HepG2 (cell line): Measurements from ENCODE around the gene CD48. TPM values are rescaled to one million over a fixed set of nuclear protein-coding genes. Genes with fewer than 3 reads are reported as not detected.

Experiments used
- ATAC-seq: fragments of 200-7000 bp; cut with Tn5 transposase; 3 replicates; pipeline ENCODE4 v1.9.1; 2020; ENCODE audit warnings: mild to moderate bottlenecking, moderate library complexity
- BruUV-seq: library from RNA; stranded (reverse); fragments of 400-500 nt; replicated peaks from 2 replicates; lab custom pipeline; 2021; lab: Mats Ljungman, UMichigan
- CTCF ChIA-PET: fragments of 300-600 bp; formaldehyde crosslinking; extraction: SDS; loops from one replicate; lab custom pipeline; 2021; ENCODE audit warnings: low total read pairs, inconsistent platforms, low intra/inter-chr PET ratio; lab: Yijun Ruan, JAX
- POLR2A ChIA-PET: fragments of 350-600 bp; sonication (Branson Sonifier 250); formaldehyde crosslinking; loops from one replicate; lab custom pipeline; 2020; ENCODE audit warnings: antibody characterized with exemption, inconsistent platforms; lab: Yijun Ruan, JAX
- DNase-seq: peaks from one replicate; pipeline ENCODE4 v3.0.0-alpha.2; 2015; ENCODE audit warnings: low spot score
- FAIRE-seq: peaks from 3 replicates; lab custom pipeline; 2011; peaks lifted over from hg19 to GRCh38; lab: Jason Lieb, UNC
- H2AFZ ChIP-seq: one replicate; pipeline ENCODE4 v1.6.1; 2011; ENCODE audit warnings: low read length, inconsistent platforms
- H3K27ac ChIP-seq: fragments of 300-600 bp; 3 replicates; pipeline ENCODE4 v1.8.0; 2011; ENCODE audit warnings: mixed run types, mild to moderate bottlenecking, mixed read lengths, low read length, inconsistent platforms; ENCODE audit not compliant: insufficient read depth; ENCODE audit errors: extremely low read length
- H3K27me3 ChIP-seq, 2 experiments: fragments of 200-600 bp in 1 of 2; 2 replicates in 1 of 2; 3 replicates in 1 of 2; pipeline versions ENCODE4 v1.6.0 to v1.8.0; 2011; ENCODE audit warnings: low read length in 2 of 2, mild to moderate bottlenecking in 2 of 2, moderate library complexity in 2 of 2, inconsistent platforms in 1 of 2; ENCODE audit not compliant: insufficient read depth in 2 of 2, control insufficient read depth in 1 of 2
- H3K36me3 ChIP-seq, 2 experiments: fragments of 200-600 bp in 1 of 2; replicated peaks in 1 of 2; 2 replicates in 1 of 2; 3 replicates in 1 of 2; pipeline versions ENCODE4 v1.5.1 to v1.8.0; 2011; ENCODE audit warnings: low read length in 2 of 2, inconsistent platforms in 1 of 2; ENCODE audit not compliant: insufficient read depth in 2 of 2, control insufficient read depth in 1 of 2
- H3K4me1 ChIP-seq: 2 replicates; pipeline ENCODE4 v1.5.1; 2012; ENCODE audit warnings: low read length, inconsistent platforms; ENCODE audit not compliant: insufficient read depth
- H3K4me2 ChIP-seq: 2 replicates; pipeline ENCODE4 v1.6.0; 2011; ENCODE audit warnings: low read depth, low read length, inconsistent platforms
- H3K4me3 ChIP-seq, 3 experiments: fragments of 200-600 bp in 1 of 3; sonication (generic), shearing (Covaris generic) in 1 of 3; replicated peaks in 1 of 3; 2 replicates each; pipeline ENCODE4 v1.5.1; 2011 to 2016; ENCODE audit warnings: low read length in 3 of 3, inconsistent platforms in 2 of 3, low read depth in 2 of 3, mild to moderate bottlenecking in 2 of 3, control low read depth in 1 of 3, mixed read lengths in 1 of 3; ENCODE audit not compliant: insufficient read depth in 1 of 3
- H3K79me2 ChIP-seq: one replicate; pipeline ENCODE4 v1.6.1; 2011; ENCODE audit warnings: low read length, inconsistent platforms; ENCODE audit not compliant: insufficient read depth
- H3K9ac ChIP-seq: 2 replicates; pipeline ENCODE4 v1.6.0; 2011; ENCODE audit warnings: mild to moderate bottlenecking, low read depth, low read length, inconsistent platforms; ENCODE audit not compliant: insufficient read depth
- H3K9me3 ChIP-seq: 2 replicates; pipeline ENCODE4 v1.5.1; 2012; ENCODE audit warnings: mild to moderate bottlenecking, low read length
- H4K20me1 ChIP-seq: 2 replicates; pipeline ENCODE4 v1.6.0; 2011; ENCODE audit warnings: inconsistent platforms, mild to moderate bottlenecking, low read length, moderate library complexity; ENCODE audit not compliant: insufficient read depth
- GABPA ChIP-seq, 2 experiments: IDR thresholded peaks; 2 replicates each; pipeline ENCODE4 v1.6.1; 2011 to 2016; ENCODE audit warnings: low read depth in 2 of 2, low read length in 1 of 2, missing biosample characterization in 1 of 2, missing genetic modification characterization in 1 of 2
- KDM5B ChIP-seq: sonication (generic); formaldehyde crosslinking; IDR thresholded peaks from 2 replicates; pipeline ENCODE4 v1.4.0; 2020; ENCODE audit warnings: missing genetic modification reagents, mild to moderate bottlenecking, borderline replicate concordance
- NBN ChIP-seq: fragments of 450-650 bp; conservative IDR thresholded peaks from 2 replicates; pipeline ENCODE4 v1.6.1; 2017
- NFKB2 ChIP-seq: sonication (generic); formaldehyde crosslinking; IDR thresholded peaks from 2 replicates; pipeline ENCODE4 v1.4.0; 2020; ENCODE audit warnings: missing genetic modification reagents, borderline replicate concordance
- SAP130 ChIP-seq: IDR thresholded peaks from 2 replicates; pipeline ENCODE4 v1.6.1; 2016; ENCODE audit warnings: low read depth
- THYN1 ChIP-seq: sonication (generic); formaldehyde crosslinking; IDR thresholded peaks from 2 replicates; pipeline ENCODE4 v1.8.1; 2023; ENCODE audit warnings: low read depth, mild to moderate bottlenecking, moderate library complexity, missing genetic modification reagents, borderline replicate concordance
- ZNF124 ChIP-seq: sonication (generic); formaldehyde crosslinking; IDR thresholded peaks from 2 replicates; pipeline ENCODE4 v1.4.0; 2020; ENCODE audit warnings: missing genetic modification reagents
- ZNF629 ChIP-seq: sonication (generic); formaldehyde crosslinking; conservative IDR thresholded peaks from 2 replicates; pipeline ENCODE4 v1.5.0; 2020; ENCODE audit warnings: missing genetic modification reagents
- ZNF781 ChIP-seq: sonication (generic); formaldehyde crosslinking; IDR thresholded peaks from 2 replicates; pipeline ENCODE4 v1.5.1; 2020; ENCODE audit warnings: borderline replicate concordance, mild to moderate bottlenecking, missing genetic modification reagents; ENCODE audit errors: not compliant biosample characterization
- ZNF792 ChIP-seq: IDR thresholded peaks from 2 replicates; pipeline ENCODE4 v1.6.1; 2016
- WGBS: methylation state at CpG from one replicate; pipeline ENCODE4 v1.1.6; 2017; ENCODE audit warnings: low lambda C conversion rate; 5-methylcytosine and 5-hydroxymethylcytosine counted together
- in situ Hi-C: cut with HindIII; loops from 2 replicates; pipeline ENCODE4 v1.10.0; 2017; ENCODE audit warnings: low pct_unique_long_range_greater_than_20kb; ENCODE audit not compliant: extremely low pct_ligation_motif_present
- intact Hi-C: fragments of 100-400 bp; cut with micrococcal nuclease; formaldehyde crosslinking; loops from one replicate; pipeline ENCODE4 v1.10.0; 2022; ENCODE audit not compliant: unreplicated experiment
- polyA plus RNA-seq, 8 experiments: library from polyadenylated mRNA; depleted of rRNA in 3 of 8; stranded (reverse) in 7 of 8; unstranded in 1 of 8; fragments of >200 nt; fragmentation: Illumina TruSeq in 4 of 8; extraction: Trizol in 4 of 8; gene quantifications; 2 replicates each; pipeline versions ENCODE4 v1.2.1 to v1.2.3, GENCODE V29; 2011 to 2016; ENCODE audit warnings: low read depth in 4 of 8, missing spikeins in 1 of 8, mixed read lengths in 1 of 8; ENCODE audit not compliant: insufficient read depth in 1 of 8
- total RNA-seq, 5 experiments: library from RNA; depleted of rRNA; stranded (reverse); fragments of >200 nt; fragmentation: Illumina TruSeq; extraction: Trizol; gene quantifications; 2 replicates each; pipeline ENCODE4 v1.2.3, GENCODE V29; 2016; ENCODE audit warnings: low read depth in 1 of 5
- TF ChIP-seq, protein P1 (sequence below): IDR thresholded peaks from 2 replicates; pipeline ENCODE4 v1.6.1; 2018; ENCODE audit warnings: missing genetic modification reagents
- TF ChIP-seq, protein P2 (sequence below): sonication (generic); formaldehyde crosslinking; IDR thresholded peaks from 2 replicates; pipeline ENCODE4 v1.5.0; 2020; ENCODE audit warnings: missing genetic modification reagents
- TF ChIP-seq, protein P3 (sequence below): sonication (generic); formaldehyde crosslinking; IDR thresholded peaks from 2 replicates; pipeline ENCODE4 v1.4.0; 2020; ENCODE audit warnings: low read depth, mild to moderate bottlenecking, missing genetic modification reagents
- TF ChIP-seq, protein P4 (sequence below): IDR thresholded peaks from 2 replicates; pipeline ENCODE4 v1.6.1; 2016
- TF ChIP-seq, protein P5 (sequence below): sonication (generic); formaldehyde crosslinking; IDR thresholded peaks from 2 replicates; pipeline ENCODE4 v1.9.0; 2021; ENCODE audit warnings: missing genetic modification reagents, mild to moderate bottlenecking, borderline replicate concordance
- TF ChIP-seq, protein P6 (sequence below): sonication (generic); formaldehyde crosslinking; IDR thresholded peaks from 2 replicates; pipeline ENCODE4 v1.4.0; 2020; ENCODE audit warnings: missing genetic modification reagents

CD48 gene
- total and polyA plus RNA-seq, 2 of the 13 experiments (the other 11 are each of a cell fraction or from before 2014, with no cell fraction given): not detected

DNA sequence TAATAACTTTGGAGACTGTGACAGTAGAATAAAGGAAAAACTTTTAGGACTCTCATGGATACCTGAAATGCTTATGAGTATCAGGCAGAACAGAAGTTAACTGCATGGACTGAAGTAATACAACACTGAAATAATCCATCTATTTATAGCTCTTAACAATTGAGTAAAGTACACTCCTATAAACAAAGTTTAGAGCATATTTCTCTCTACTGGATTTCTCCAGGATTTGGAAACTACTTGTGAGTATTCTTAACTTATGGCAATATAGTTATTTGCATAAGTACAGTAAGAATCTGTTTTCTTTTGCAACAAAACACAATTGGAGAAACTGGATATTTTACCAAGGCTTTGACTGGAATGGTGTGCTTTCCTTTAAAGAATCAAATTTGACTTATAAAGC is 9.9 kb upstream of the CD48 start (continued):
- no peak for TF ChIP-seq SAP130
- TF ChIP-seq GABPA (IDR thresholded peaks at IDR 0.05; ENCODE audit: low read depth, low read length): no peak
- TF ChIP-seq GABPA (CRISPR knock-in tag; IDR thresholded peaks at IDR 0.05; ENCODE audit: low read depth): no peak
- TF ChIP-seq, protein P1, sequence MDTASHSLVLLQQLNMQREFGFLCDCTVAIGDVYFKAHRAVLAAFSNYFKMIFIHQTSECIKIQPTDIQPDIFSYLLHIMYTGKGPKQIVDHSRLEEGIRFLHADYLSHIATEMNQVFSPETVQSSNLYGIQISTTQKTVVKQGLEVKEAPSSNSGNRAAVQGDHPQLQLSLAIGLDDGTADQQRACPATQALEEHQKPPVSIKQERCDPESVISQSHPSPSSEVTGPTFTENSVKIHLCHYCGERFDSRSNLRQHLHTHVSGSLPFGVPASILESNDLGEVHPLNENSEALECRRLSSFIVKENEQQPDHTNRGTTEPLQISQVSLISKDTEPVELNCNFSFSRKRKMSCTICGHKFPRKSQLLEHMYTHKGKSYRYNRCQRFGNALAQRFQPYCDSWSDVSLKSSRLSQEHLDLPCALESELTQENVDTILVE (CRISPR knock-in tag): no peak
- no peak for TF ChIP-seq KDM5B
- TF ChIP-seq, protein P2, sequence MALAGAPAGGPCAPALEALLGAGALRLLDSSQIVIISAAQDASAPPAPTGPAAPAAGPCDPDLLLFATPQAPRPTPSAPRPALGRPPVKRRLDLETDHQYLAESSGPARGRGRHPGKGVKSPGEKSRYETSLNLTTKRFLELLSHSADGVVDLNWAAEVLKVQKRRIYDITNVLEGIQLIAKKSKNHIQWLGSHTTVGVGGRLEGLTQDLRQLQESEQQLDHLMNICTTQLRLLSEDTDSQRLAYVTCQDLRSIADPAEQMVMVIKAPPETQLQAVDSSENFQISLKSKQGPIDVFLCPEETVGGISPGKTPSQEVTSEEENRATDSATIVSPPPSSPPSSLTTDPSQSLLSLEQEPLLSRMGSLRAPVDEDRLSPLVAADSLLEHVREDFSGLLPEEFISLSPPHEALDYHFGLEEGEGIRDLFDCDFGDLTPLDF (CRISPR knock-in tag): no peak
- no peak for TF ChIP-seq ZNF124 (CRISPR knock-in tag)

DNA sequence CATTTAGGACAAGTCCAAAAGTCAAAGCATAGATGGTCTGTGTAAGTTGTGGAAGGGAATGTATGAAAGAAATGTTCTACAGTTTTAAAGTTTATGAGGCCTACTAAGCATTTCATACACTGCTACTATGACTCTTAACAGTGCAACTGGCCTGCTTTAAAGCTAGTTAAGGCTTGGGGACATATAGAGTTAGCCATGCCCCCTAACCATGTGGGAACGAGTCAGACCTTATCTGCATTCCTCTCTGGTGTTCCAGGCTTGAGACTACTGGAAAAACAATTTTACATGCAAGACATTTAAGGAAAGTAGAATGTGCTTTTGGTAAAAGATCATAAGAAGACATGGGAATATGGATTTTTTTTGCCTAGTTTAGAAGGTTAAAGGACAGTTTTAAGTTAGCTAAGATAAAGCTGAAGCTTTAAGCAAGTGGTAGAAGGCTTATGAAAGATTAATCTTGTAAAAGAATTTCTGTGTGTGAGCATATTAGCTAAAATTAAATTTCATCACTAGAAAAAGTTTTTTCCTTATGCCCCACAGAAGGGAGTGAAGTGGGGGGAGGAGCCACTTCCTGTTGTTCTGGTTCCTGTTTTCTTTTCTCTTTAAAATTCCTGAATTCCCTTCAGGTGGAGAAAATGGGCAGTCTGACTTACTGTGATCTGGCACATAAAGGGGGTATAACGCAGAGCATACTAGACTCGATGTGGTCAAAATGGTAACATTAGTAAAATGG is 8.9 kb upstream of the CD48 start:
- no peaks in the 10 kb centered on the region for H3K4me1 ChIP-seq
- no peak overlapping the region for H2AFZ ChIP-seq
- no peaks in the 10 kb centered on the region for H3K9me3 ChIP-seq
- intact Hi-C loops: no loop called here
- ATAC-seq (no peak), DNase-seq (no peak), FAIRE-seq (no peak)
- peaks cover 0 to 12% of the 10 kb centered on the region in 2 experiments; a peak in 3 of 5 replicates for H3K27me3 ChIP-seq
- H3K4me3 ChIP-seq: no peak overlapping the region
- H3K27ac ChIP-seq: no peak overlapping the region
- BruUV-seq: no TSS peak
- in situ Hi-C loops: loop anchor here (10.0 kb wide), 1 partner anchor 234 kb away; the partner anchor contains the start of gene ITLN2
- no peaks in the 10 kb centered on the region for H3K36me3 ChIP-seq
- POLR2A ChIA-PET: no interaction called here
- WGBS: 20% methylated on average over 3 of the region's 3 CpGs
- no peaks in the 10 kb centered on the region for H3K79me2 ChIP-seq
- no peak overlapping the region for H3K9ac ChIP-seq
- CTCF ChIA-PET: no interaction called here
- no peak overlapping the region for H3K4me2 ChIP-seq
- no peaks in the 10 kb centered on the region for H4K20me1 ChIP-seq
- TF ChIP-seq NFKB2 (CRISPR knock-in tag) (no peak), NBN (no peak), ZNF792 (CRISPR knock-in tag) (no peak), ZNF629 (CRISPR knock-in tag) (no peak), THYN1 (CRISPR knock-in tag) (no peak), ZNF781 (CRISPR knock-in tag) (no peak)
- TF ChIP-seq, protein P3, sequence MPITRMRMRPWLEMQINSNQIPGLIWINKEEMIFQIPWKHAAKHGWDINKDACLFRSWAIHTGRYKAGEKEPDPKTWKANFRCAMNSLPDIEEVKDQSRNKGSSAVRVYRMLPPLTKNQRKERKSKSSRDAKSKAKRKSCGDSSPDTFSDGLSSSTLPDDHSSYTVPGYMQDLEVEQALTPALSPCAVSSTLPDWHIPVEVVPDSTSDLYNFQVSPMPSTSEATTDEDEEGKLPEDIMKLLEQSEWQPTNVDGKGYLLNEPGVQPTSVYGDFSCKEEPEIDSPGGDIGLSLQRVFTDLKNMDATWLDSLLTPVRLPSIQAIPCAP (CRISPR knock-in tag): no peak
- TF ChIP-seq, protein P4, sequence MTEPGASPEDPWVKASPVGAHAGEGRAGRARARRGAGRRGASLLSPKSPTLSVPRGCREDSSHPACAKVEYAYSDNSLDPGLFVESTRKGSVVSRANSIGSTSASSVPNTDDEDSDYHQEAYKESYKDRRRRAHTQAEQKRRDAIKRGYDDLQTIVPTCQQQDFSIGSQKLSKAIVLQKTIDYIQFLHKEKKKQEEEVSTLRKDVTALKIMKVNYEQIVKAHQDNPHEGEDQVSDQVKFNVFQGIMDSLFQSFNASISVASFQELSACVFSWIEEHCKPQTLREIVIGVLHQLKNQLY: no peak
- TF ChIP-seq, protein P5, sequence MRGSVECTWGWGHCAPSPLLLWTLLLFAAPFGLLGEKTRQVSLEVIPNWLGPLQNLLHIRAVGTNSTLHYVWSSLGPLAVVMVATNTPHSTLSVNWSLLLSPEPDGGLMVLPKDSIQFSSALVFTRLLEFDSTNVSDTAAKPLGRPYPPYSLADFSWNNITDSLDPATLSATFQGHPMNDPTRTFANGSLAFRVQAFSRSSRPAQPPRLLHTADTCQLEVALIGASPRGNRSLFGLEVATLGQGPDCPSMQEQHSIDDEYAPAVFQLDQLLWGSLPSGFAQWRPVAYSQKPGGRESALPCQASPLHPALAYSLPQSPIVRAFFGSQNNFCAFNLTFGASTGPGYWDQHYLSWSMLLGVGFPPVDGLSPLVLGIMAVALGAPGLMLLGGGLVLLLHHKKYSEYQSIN: no peak
- TF ChIP-seq, protein P6, sequence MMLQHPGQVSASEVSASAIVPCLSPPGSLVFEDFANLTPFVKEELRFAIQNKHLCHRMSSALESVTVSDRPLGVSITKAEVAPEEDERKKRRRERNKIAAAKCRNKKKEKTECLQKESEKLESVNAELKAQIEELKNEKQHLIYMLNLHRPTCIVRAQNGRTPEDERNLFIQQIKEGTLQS (CRISPR knock-in tag): no peak
